Hematopoietic multipotent progenitor cell treated with erythropoietin and hydrocortisone succinate and interleukin-3 and kit ligand, for 17 days (in vitro differentiated cells): Measurements from ENCODE around the gene CSF1.

Experiments used
- DNase-seq: peaks from one replicate; pipeline ENCODE4 v3.0.0-alpha.2; 2015; ENCODE audit warnings: low spot score

CSF1 gene

GRCh38 chr1:109978761-109979488, 68.3 kb downstream of the CSF1 start:
- DNase-seq, result no peak

GRCh38 chr1:109979489-109980091, 68.9 kb downstream of the CSF1 start:
- no peak for DNase-seq
